Natural killer cell (primary cell): Measurements from ENCODE around the gene EPHA2. TPM values are rescaled to one million over a fixed set of nuclear protein-coding genes. Genes with fewer than 3 reads are reported as not detected.
A peak's percentile ranks its signal among the peaks of the same experiment; 100 is the strongest.

Experiments used
- ATAC-seq, 3 donors: fragments of 150-1000 bp in 2 of 3; fragments of 200-7000 bp in 1 of 3; cut with Tn5 transposase; 1 replicate in 1 of 3; 2 replicates in 2 of 3; pipeline ENCODE4 v1.10.0; 2021; ENCODE audit warnings: mild to moderate bottlenecking in 2 of 3, moderate library complexity in 2 of 3
- DNase-seq, 2 donors: peaks; one replicate each; pipeline versions ENCODE4 v3.0.0 to v3.0.0-alpha.2; 2013 to 2021; ENCODE audit warnings: mixed read lengths in 1 of 2
- H3K27ac ChIP-seq: one replicate; pipeline ENCODE4 v1.5.1; 2013; ENCODE audit warnings: mild to moderate bottlenecking, low read length
- H3K27me3 ChIP-seq: one replicate; pipeline ENCODE4 v1.6.1; 2013; ENCODE audit warnings: low read length; ENCODE audit not compliant: control insufficient read depth, insufficient read depth
- H3K36me3 ChIP-seq: one replicate; pipeline ENCODE4 v1.6.1; 2013; ENCODE audit warnings: low read length; ENCODE audit not compliant: control insufficient read depth, insufficient read depth
- H3K4me1 ChIP-seq: one replicate; pipeline ENCODE4 v1.6.1; 2013; ENCODE audit warnings: low read length; ENCODE audit not compliant: control insufficient read depth, insufficient read depth
- H3K4me3 ChIP-seq: one replicate; pipeline ENCODE4 v1.5.1; 2013; ENCODE audit warnings: low read length
- H3K9me3 ChIP-seq: one replicate; pipeline ENCODE4 v1.6.1; 2013; ENCODE audit warnings: low read length; ENCODE audit not compliant: control insufficient read depth, insufficient read depth
- H3K27ac Mint-ChIP-seq, 2 donors: one replicate each; pipeline ENCODE4 v1.8.0; 2022; ENCODE audit warnings: mild to moderate bottlenecking in 2 of 2, mixed read lengths in 2 of 2, moderate library complexity in 1 of 2
- H3K27me3 Mint-ChIP-seq, 2 donors: one replicate each; pipeline ENCODE4 v1.8.0; 2022; ENCODE audit warnings: low read depth in 2 of 2, mixed read lengths in 2 of 2
- H3K36me3 Mint-ChIP-seq: one replicate; pipeline ENCODE4 v1.8.0; 2022; ENCODE audit warnings: mixed read lengths
- H3K4me1 Mint-ChIP-seq, 2 donors: one replicate each; pipeline ENCODE4 v1.8.0; 2022; ENCODE audit warnings: mixed read lengths in 2 of 2
- H3K4me3 Mint-ChIP-seq: one replicate; pipeline ENCODE4 v1.8.0; 2022; ENCODE audit warnings: mild to moderate bottlenecking, moderate library complexity, mixed read lengths
- H3K9me3 Mint-ChIP-seq, 2 donors: one replicate each; pipeline ENCODE4 v1.8.0; 2022; ENCODE audit warnings: mixed read lengths in 2 of 2
- WGBS: methylation state at CpG from one replicate; pipeline ENCODE4 v1.1.7; 2013; ENCODE audit warnings: missing lambda C conversion rate; ENCODE audit not compliant: insufficient coverage; 5-methylcytosine and 5-hydroxymethylcytosine counted together
- intact Hi-C: fragments of 100-400 bp; cut with micrococcal nuclease; formaldehyde crosslinking; loops from one replicate; pipeline ENCODE4 v1.14.2; 2022
- total RNA-seq, 4 donors: library from RNA; stranded (reverse); fragments of 120-200 nt in 1 of 4; gene quantifications; one replicate each; pipeline versions ENCODE4 v1.2.3 to v1.2.4, GENCODE V29; 2013 to 2022
- TF ChIP-seq, protein P1 (sequence below): fragments of 200-600 bp; IDR thresholded peaks from one replicate; pipeline ENCODE4 v1.8.0; 2022; ENCODE audit warnings: antibody characterized with exemption

Gene EPHA2
- total RNA-seq, 3 donors from 2014 or later (not counting 1 experiment from before 2014, with no cell fraction given) = 0.13 TPM; not detected in 2

DNA sequence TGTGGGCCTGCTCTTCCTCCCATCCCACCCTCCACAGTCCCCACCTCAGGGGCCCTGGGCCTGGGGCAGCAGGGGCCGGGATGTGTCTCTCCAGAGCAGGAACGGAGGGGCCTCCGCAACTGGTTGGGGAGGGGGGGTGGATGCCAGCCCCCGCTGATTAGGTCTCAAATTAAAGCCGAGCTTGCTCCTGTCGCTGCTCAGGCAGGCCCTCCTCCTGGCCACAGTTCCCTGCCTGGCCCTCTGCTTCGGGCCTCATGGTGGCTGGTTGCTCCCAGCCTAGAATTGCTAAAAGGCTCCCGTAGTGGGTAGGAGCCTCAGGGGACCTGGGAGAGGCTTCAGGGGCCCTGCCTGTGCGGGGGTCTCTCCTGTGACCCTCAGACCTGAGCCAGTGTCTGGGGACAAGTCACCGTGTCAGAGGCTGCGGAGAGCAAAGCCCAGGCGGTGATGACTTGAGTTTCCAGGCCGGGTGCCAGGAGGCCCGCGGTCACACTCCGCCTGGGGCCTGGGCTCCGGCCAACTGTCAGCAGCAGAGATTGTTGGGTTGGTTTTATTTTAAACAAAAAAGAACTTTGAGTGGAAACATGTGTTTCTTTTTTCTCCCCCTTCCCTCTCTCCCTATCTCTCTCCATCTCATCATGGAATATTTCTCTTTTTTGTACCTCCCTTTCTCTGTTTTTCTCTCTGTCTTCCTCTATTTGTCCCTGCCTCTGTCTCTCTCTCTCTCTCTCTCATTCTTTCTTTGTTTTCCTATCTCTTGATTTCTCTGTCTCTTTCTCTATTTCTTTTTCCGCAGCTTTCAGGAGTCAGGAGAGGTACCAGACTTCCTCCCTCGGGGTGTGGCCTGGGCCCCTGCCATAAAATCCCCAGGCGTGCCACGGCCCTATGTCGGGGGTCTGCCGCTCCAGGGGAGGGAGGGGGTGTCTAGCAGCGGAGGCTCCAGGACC lies 20.0 kb upstream of the EPHA2 start:
- intact Hi-C loops = no loop called here
- DNase-seq (no peak), ATAC-seq (no peak)
- Mint-ChIP-seq H3K36me3 (no peaks in the 10 kb centered on the region), H3K9me3 (no peaks in the 10 kb centered on the region), H3K27me3 (peaks cover 9 to 30% of the 10 kb centered on the region in 2 donors), H3K4me3 (no peak overlapping the region), H3K27ac (no peak overlapping the region), H3K4me1 (peaks cover 0 to 6% of the 10 kb centered on the region in 2 donors)
- WGBS = 40% methylated on average over 22 of the region's 24 CpGs
- Histone ChIP-seq H3K4me1 (peaks cover 4% of the 10 kb centered on the region), H3K9me3 (no peaks in the 10 kb centered on the region), H3K27ac (no peak overlapping the region), H3K27me3 (peaks cover 2% of the 10 kb centered on the region), H3K4me3 (no peak overlapping the region), H3K36me3 (no peaks in the 10 kb centered on the region)
- TF ChIP-seq, protein P1, sequence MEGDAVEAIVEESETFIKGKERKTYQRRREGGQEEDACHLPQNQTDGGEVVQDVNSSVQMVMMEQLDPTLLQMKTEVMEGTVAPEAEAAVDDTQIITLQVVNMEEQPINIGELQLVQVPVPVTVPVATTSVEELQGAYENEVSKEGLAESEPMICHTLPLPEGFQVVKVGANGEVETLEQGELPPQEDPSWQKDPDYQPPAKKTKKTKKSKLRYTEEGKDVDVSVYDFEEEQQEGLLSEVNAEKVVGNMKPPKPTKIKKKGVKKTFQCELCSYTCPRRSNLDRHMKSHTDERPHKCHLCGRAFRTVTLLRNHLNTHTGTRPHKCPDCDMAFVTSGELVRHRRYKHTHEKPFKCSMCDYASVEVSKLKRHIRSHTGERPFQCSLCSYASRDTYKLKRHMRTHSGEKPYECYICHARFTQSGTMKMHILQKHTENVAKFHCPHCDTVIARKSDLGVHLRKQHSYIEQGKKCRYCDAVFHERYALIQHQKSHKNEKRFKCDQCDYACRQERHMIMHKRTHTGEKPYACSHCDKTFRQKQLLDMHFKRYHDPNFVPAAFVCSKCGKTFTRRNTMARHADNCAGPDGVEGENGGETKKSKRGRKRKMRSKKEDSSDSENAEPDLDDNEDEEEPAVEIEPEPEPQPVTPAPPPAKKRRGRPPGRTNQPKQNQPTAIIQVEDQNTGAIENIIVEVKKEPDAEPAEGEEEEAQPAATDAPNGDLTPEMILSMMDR = no peak

DNA sequence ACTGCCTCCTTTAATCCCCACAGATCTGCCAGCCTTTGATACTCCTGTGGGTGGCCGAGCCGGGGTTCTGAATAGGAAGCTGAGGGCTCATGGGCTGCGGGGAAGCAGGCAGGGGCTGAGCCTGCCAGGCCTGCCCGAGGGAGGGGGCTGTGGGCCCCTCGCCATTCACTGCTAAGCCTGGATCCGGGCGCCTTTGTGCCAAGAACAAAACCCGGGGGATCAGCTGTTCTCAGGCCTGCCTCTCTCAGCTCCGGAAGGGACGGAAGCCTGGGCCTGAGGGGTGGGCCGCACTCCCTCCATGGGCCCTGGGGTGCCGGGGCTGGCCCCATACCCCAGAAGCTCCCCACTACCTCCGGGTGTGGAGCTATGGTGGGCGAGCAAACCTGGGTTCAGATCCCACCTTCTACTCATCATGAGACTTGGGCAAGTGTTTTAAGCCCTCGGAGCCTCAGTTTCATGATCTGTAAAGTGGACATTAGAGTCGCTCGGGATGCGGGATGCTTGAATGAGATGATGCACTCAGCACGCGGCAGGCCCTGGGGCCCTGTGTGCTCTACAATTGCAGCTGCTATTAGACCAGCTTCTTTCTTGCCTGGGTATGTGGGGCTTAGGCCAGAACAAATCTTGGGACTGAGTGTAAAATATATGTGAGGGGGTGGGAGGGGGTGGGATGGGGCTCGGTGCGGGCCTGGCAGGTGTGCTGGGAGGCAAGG lies 19.2 kb upstream of the EPHA2 start:
- peaks cover 2% of the 10 kb centered on the region for H3K27me3 ChIP-seq
- H3K9me3 ChIP-seq = no peaks in the 10 kb centered on the region
- ATAC-seq (no peak), DNase-seq (no peak)
- H3K4me1 Mint-ChIP-seq = peaks cover 0 to 6% of the 10 kb centered on the region in 2 donors
- intact Hi-C loops = no loop called here
- no peak overlapping the region for H3K4me3 ChIP-seq
- peaks cover 9 to 33% of the 10 kb centered on the region in 2 donors for H3K27me3 Mint-ChIP-seq
- no peaks in the 10 kb centered on the region for H3K36me3 Mint-ChIP-seq
- H3K4me1 ChIP-seq = peaks cover 4% of the 10 kb centered on the region
- no peaks in the 10 kb centered on the region for H3K9me3 Mint-ChIP-seq
- 82% methylated on average over 20 of the region's 22 CpGs for WGBS
- TF ChIP-seq, protein P1 = no peak
- no peak overlapping the region for H3K27ac ChIP-seq
- no peaks in the 10 kb centered on the region for H3K36me3 ChIP-seq
- no peak overlapping the region for H3K4me3 Mint-ChIP-seq
- peak overlapping the region in 1 of 2 donors; percentile 29 for H3K27ac Mint-ChIP-seq

DNA sequence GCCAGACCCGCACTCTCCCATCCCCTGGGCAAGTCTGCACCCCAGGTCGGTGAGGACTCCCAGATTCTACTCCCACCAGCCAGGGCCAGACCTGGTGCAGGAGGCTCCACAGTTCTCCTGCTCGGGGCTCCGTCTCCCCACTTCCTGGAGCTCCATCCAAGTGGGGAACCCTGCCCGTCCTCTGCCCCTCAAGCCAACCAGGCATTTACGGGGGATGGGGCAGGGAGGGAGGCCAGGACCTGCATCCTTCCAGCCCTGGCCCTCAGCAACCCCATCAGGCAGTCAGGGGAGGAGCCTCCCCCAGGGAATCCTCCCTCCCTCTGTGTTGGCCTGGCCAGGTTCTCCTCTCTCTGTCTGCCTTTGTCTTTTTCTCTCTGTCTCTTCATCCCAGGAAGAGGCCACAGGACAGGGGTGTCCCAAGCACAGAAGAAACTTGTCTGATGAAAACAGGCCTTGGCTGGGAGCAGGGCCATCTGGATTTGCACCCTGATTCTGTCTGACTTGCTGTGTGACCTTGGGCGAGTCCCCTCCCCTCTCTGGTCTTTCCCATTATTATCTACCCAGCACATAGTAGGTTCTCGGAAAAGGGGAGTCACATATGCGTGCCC lies 18.5 kb upstream of the EPHA2 start:
- DNase-seq = no peak
- H3K4me1 Mint-ChIP-seq = peaks cover under 1 to 7% of the 10 kb centered on the region in 2 donors

More for the DNA sequence above, 18.5 kb upstream of the EPHA2 start:
- TF ChIP-seq, protein P1 = no peak
- no peak for ATAC-seq
- Mint-ChIP-seq H3K36me3 (no peaks in the 10 kb centered on the region), H3K9me3 (no peaks in the 10 kb centered on the region), H3K27me3 (peaks cover 11 to 33% of the 10 kb centered on the region in 2 donors), H3K4me3 (no peak overlapping the region), H3K27ac (peak overlapping the region in 1 of 2 donors; percentile 29)
- WGBS = 85% methylated on average over 9 of the region's 9 CpGs
- H3K4me3 ChIP-seq = no peak overlapping the region
- no peak overlapping the region for H3K27ac ChIP-seq
- no peaks in the 10 kb centered on the region for H3K9me3 ChIP-seq
- intact Hi-C loops = no loop called here
- peaks cover 4% of the 10 kb centered on the region for H3K4me1 ChIP-seq
- H3K36me3 ChIP-seq = no peaks in the 10 kb centered on the region
- peaks cover 4% of the 10 kb centered on the region for H3K27me3 ChIP-seq
